Caco-2 (cell line): ENCODE data around the gene MCM10. TPM values are rescaled to one million over a fixed set of nuclear protein-coding genes. Genes with fewer than 3 reads are reported as not detected.

ENCODE experiments used
- BruUV-seq: library from RNA; stranded (reverse); fragments of 400-500 nt; replicated peaks from 2 replicates; lab custom pipeline; 2021; lab: Mats Ljungman, UMichigan
- CTCF ChIA-PET: fragments of 300-600 bp; sonication (Branson Sonifier 250); formaldehyde crosslinking; loops from one replicate; lab custom pipeline; 2022; ENCODE audit warnings: antibody characterized with exemption; lab: Charles Lee
- POLR2A ChIA-PET: fragments of 300-600 bp; sonication (Branson Sonifier 250); formaldehyde crosslinking; loops from one replicate; lab custom pipeline; 2022; ENCODE audit warnings: antibody characterized with exemption; lab: Charles Lee
- DNase-seq, 2 experiments: peaks; one replicate each; pipeline versions ENCODE4 v3.0.0 to v3.0.0-alpha.2; 2020 to 2022
- H3K27me3 ChIP-seq: replicated peaks from 2 replicates; pipeline ENCODE4 v1.6.0; 2011; ENCODE audit warnings: low read length; ENCODE audit not compliant: control insufficient read depth, insufficient read depth
- H3K36me3 ChIP-seq: 2 replicates; pipeline ENCODE4 v1.5.1; 2011; ENCODE audit warnings: low read length; ENCODE audit not compliant: control insufficient read depth, insufficient read depth
- H3K4me1 ChIP-seq: fragments of 250-450 bp; sonication (Bioruptor Pico); 2 replicates; pipeline ENCODE4 v1.5.1; 2020; ENCODE audit warnings: mild to moderate bottlenecking
- H3K4me3 ChIP-seq: 2 replicates; pipeline ENCODE4 v1.5.1; 2011; ENCODE audit warnings: low read depth, mild to moderate bottlenecking, control low read depth, low read length
- H3K9me3 ChIP-seq: fragments of 250-450 bp; sonication (Bioruptor Pico); 2 replicates; pipeline ENCODE4 v1.5.1; 2020; ENCODE audit warnings: mild to moderate bottlenecking, moderate library complexity
- H3K27ac Mint-ChIP-seq: one replicate; pipeline ENCODE4 v1.8.0; 2022; ENCODE audit warnings: mixed read lengths; ENCODE audit not compliant: unreplicated experiment
- H3K27me3 Mint-ChIP-seq: one replicate; pipeline ENCODE4 v1.8.0; 2022; ENCODE audit warnings: mixed read lengths; ENCODE audit not compliant: insufficient read depth, unreplicated experiment
- H3K36me3 Mint-ChIP-seq: one replicate; pipeline ENCODE4 v1.8.0; 2022; ENCODE audit warnings: mild to moderate bottlenecking, mixed read lengths; ENCODE audit not compliant: insufficient read depth, unreplicated experiment
- H3K4me1 Mint-ChIP-seq: one replicate; pipeline ENCODE4 v1.8.0; 2022; ENCODE audit warnings: low read depth, mixed read lengths; ENCODE audit not compliant: unreplicated experiment
- H3K4me3 Mint-ChIP-seq: one replicate; pipeline ENCODE4 v1.8.0; 2022; ENCODE audit warnings: mild to moderate bottlenecking, moderate library complexity, mixed read lengths; ENCODE audit not compliant: unreplicated experiment
- H3K9me3 Mint-ChIP-seq: one replicate; pipeline ENCODE4 v1.8.0; 2022; ENCODE audit warnings: mixed read lengths; ENCODE audit not compliant: unreplicated experiment
- CTCF ChIP-seq, 2 experiments: fragments of 200-600 bp in 1 of 2; IDR thresholded peaks; 1 replicate in 1 of 2; 2 replicates in 1 of 2; pipeline versions ENCODE4 v1.5.1 to v1.8.0; 2011 to 2022; ENCODE audit warnings: antibody characterized with exemption in 1 of 2, control low read depth in 1 of 2, inconsistent platforms in 1 of 2, low read depth in 1 of 2, low read length in 1 of 2, mild to moderate bottlenecking in 1 of 2, moderate library complexity in 1 of 2; ENCODE audit not compliant: insufficient read depth in 1 of 2, severe bottlenecking in 1 of 2, unreplicated experiment in 1 of 2
- intact Hi-C: fragments of 100-400 bp; cut with micrococcal nuclease; formaldehyde crosslinking; loops from one replicate; pipeline ENCODE4 v1.10.0; 2022; ENCODE audit not compliant: unreplicated experiment
- total RNA-seq: library from RNA; stranded (reverse); gene quantifications from 2 replicates; pipeline ENCODE4 v1.2.3, GENCODE V29; 2022

The MCM10 gene
- total RNA-seq, 1 experiment from 2014 or later: 55.0 TPM

DNA sequence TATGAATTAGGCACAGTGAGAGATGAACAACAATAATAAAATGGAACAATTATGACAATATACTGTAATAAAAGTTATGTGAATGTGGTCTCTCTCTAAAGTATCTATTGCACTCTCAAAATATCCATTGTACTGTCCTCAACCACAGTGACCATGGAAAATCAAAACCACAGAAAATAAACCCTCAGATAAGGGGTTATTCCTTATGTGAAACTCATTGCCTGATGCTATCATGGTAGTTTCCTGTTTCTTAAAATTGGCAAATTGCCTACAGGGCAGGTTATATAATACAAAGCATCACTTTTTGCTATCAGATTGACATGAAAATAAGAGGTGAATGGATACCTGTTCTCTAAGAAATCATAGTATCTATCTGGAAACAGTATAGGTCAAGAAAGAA lies 3.8 kb downstream of the MCM10 start:
- POLR2A ChIA-PET: no interaction called here
- no peak for TF ChIP-seq CTCF (IDR thresholded peaks at IDR 0.05; ENCODE audit: insufficient read depth in 1 of 2, low read depth in 1 of 2, low read length in 1 of 2, severe bottlenecking in 1 of 2, unreplicated experiment in 1 of 2)
- Histone ChIP-seq H3K27me3 (no peaks in the 10 kb centered on the region), H3K36me3 (no peaks in the 10 kb centered on the region), H3K4me3 (no peak overlapping the region), H3K9me3 (no peaks in the 10 kb centered on the region), H3K4me1 (peaks cover 4% of the 10 kb centered on the region; the same call in 1 of the 2 replicates)
- no TSS peak for BruUV-seq
- Mint-ChIP-seq H3K27ac (no peak overlapping the region), H3K4me3 (no peak overlapping the region), H3K27me3 (no peaks in the 10 kb centered on the region), H3K4me1 (peaks cover 16% of the 10 kb centered on the region), H3K36me3 (peaks cover 28% of the 10 kb centered on the region), H3K9me3 (no peaks in the 10 kb centered on the region)
- CTCF ChIA-PET: no interaction called here
- no peak for DNase-seq
- intact Hi-C loops: no loop called here

- Mint-ChIP-seq H3K27me3 (no peaks in the 10 kb centered on the region), H3K9me3 (no peaks in the 10 kb centered on the region), H3K36me3 (peaks cover 47% of the 10 kb centered on the region), H3K4me3 (no peak overlapping the region), H3K4me1 (peaks cover 1% of the 10 kb centered on the region), H3K27ac (no peak overlapping the region)
- no peak for DNase-seq
- Histone ChIP-seq H3K27me3 (no peaks in the 10 kb centered on the region), H3K4me3 (no peak overlapping the region), H3K36me3 (peaks cover 2% of the 10 kb centered on the region; the same call in 1 of the 2 replicates), H3K9me3 (no peaks in the 10 kb centered on the region), H3K4me1 (no peaks in the 10 kb centered on the region)
- intact Hi-C loops: no loop called here
- no TSS peak for BruUV-seq
- ChIA-PET POLR2A (no interaction called here), CTCF (no interaction called here)
- no peak for TF ChIP-seq CTCF (IDR thresholded peaks at IDR 0.05; ENCODE audit: insufficient read depth in 1 of 2, low read depth in 1 of 2, low read length in 1 of 2, severe bottlenecking in 1 of 2, unreplicated experiment in 1 of 2)
Observed at GRCh38 chr10:13167568-13167967, 6.2 kb downstream of the MCM10 start.

GRCh38 chr10:13168781-13169180 lies 7.4 kb downstream of the MCM10 start:
- Mint-ChIP-seq H3K9me3 (no peaks in the 10 kb centered on the region), H3K27ac (no peak overlapping the region), H3K27me3 (no peaks in the 10 kb centered on the region), H3K4me3 (no peak overlapping the region), H3K36me3 (peaks cover 59% of the 10 kb centered on the region), H3K4me1 (no peaks in the 10 kb centered on the region)
- DNase-seq: no peak
- Histone ChIP-seq H3K4me3 (no peak overlapping the region), H3K9me3 (no peaks in the 10 kb centered on the region), H3K36me3 (peaks cover 8% of the 10 kb centered on the region; the same call in 1 of the 2 replicates), H3K27me3 (no peaks in the 10 kb centered on the region), H3K4me1 (no peaks in the 10 kb centered on the region)
- CTCF ChIA-PET: no interaction called here
- POLR2A ChIA-PET: no interaction called here
- intact Hi-C loops: no loop called here
- no peak for TF ChIP-seq CTCF (IDR thresholded peaks at IDR 0.05; ENCODE audit: insufficient read depth in 1 of 2, low read depth in 1 of 2, low read length in 1 of 2, severe bottlenecking in 1 of 2, unreplicated experiment in 1 of 2)
- BruUV-seq: no TSS peak
